NOMO-1 (cell line): ENCODE measurements around the gene ATP8B4.

Experiments used
- DNase-seq, 2 experiments: peaks; one replicate each; lab custom pipeline; 2025; ENCODE audit not compliant: unreplicated experiment in 2 of 2; lab: John Stamatoyannopoulos, UW

ATP8B4 gene

DNA sequence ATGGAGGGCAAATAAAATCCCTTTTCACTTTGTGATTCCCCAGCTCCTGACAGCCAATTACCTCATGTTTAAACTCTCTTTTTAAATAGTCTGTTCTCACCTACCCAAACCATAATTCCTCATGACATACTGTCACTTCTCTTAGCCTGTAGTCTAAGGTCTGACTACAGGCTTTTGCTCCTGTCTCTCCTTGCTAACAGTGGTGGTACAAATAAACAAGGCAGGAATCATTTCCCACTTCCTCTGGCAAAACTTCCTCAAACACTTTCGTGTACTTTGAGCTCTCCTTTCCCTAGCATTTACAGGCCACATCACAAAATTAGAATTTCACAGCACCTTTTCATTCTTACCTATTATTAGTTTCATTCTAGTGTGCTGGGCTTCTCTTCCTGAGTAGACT is 51.8 kb downstream of the ATP8B4 start:
- no peak for DNase-seq

- DNase-seq, result no peak
These were observed 52.4 kb downstream of the ATP8B4 start for GRCh38 chr15:50066666-50067065.

- peak in 1 of 2 experiments; percentile 78 for DNase-seq
These were observed 52.8 kb downstream of the ATP8B4 start for GRCh38 chr15:50066202-50066601.

- peak; percentile 65 to 95 for DNase-seq
These were observed 53.8 kb downstream of the ATP8B4 start for GRCh38 chr15:50065279-50065678.

- DNase-seq, result peak; percentile 53 to 82
These were observed 54.4 kb downstream of the ATP8B4 start for GRCh38 chr15:50064673-50065072.

GRCh38 chr15:50063226-50063625 is 55.8 kb downstream of the ATP8B4 start:
- DNase-seq, result no peak

DNA sequence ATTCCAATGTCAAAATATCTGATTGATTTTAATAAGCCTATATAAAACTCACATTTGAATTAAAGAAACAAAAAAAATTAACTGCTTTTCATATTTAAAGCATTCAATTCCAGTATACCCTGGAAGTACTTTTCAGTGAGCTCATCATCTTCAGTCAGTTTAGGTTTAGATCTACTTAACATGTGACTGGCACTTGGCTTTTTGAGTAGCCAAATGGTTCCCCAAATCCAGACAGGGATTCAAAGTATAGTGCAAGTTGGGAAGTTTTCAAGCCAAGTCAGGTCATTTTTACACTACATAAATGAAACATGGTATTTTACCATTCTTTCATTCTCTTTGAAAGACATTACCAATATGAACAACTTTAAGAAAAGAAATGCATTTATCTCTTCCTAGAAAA is 57.5 kb downstream of the ATP8B4 start:
- no peak for DNase-seq

- DNase-seq, result no peak
These were observed 59.1 kb downstream of the ATP8B4 start for GRCh38 chr15:50059883-50060282.

- no peak for DNase-seq
These were observed 59.7 kb downstream of the ATP8B4 start for GRCh38 chr15:50059203-50059772.

DNA sequence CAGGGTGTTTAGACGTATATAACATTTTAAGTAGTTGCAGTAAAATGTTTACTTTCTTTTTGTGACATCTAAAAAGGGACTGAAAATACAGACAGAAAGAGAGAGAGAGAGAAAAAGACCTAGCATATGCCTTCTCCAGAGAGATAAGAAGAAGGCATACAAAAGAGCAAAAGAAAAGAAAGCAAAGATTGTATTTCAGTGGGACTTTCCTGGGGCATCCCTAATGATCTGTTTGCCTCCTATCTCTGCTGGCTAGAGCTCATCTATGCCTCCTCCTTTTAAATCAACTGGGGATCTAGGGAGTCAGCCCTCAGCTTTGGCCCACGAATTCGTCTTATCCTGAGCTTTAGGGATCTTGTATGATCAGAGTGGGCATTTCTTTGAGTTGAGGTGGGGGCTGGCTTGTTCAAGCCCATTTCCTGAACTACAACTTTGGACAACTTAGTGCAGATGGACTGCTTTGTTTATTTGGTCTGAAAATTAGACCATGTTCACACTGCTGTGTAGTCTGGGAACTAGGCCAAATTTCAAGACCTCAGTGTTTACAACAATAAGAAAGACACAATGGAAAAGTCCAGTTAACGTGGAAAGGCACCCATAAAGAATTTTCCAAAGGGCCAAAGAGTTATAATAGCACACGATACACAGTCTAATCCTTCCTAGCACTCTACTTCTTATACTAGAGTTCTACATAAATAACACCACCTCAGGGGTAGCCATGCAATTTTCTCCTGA is 61.0 kb downstream of the ATP8B4 start:
- no peak for DNase-seq

DNA sequence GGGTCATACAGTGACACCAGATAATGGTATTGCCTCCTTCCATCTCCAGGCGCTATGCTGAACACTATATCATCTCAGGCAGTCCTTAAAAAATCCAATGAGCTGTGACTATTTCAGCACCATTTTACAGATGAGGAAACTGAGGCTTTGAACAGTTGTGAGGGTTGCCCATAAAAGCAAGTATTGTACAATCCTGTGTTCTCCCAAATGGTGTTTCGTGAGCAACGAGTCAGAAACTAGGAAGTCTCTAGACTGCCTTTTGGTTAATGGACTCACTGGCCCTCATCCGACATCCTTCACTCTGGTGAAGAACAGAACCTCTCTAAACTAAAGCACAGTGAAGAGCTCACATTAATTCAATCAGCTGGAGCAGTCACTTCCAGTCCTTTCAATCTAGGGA is 61.8 kb downstream of the ATP8B4 start:
- DNase-seq, result no peak

- peak; percentile 18 to 85 for DNase-seq
These were observed 63.3 kb downstream of the ATP8B4 start for GRCh38 chr15:50055750-50056157.

GRCh38 chr15:50055332-50055731 is 63.7 kb downstream of the ATP8B4 start:
- DNase-seq, result peak; percentile 45 to 85

- DNase-seq, result peak; percentile 32 to 64
These were observed 65.8 kb downstream of the ATP8B4 start for GRCh38 chr15:50053055-50053856.

- DNase-seq, result peak; percentile 23 to 77
These were observed 67.1 kb downstream of the ATP8B4 start for GRCh38 chr15:50051811-50052419.

DNA sequence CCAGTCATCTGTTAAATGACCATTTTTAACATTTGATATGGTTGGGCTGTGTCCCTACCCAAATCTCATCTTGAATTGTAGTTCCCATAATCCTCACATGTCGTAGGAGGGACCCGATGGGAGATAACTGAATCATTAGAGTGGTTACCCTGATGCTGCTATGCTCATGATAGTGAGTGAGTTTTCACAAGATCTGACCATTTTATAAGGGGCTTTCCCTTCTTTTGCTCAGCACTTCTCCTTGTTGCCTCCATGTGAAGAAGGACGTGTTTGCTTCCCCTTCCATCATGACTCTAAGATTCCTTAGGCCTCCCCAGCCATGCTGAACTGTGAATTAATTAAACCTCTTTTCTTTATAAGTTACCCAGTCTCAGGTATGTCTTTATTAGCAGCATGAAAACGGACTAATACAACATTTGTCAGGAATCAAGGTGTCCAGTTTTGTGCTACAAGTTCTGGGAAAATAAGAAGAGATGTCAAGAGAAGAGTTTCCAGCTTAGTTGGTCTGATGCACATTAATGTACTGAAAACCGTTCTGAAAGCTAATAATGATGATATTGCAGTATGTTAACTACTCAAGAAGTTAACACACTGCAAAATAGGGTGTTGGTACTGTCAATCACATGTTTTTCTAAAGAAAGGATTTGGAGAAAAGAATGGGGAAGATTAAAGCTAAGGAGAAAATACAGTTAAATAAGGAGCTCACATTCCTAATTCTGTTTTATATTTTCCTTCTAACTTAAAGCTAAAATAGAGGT is 67.9 kb downstream of the ATP8B4 start:
- DNase-seq, result no peak

- no peak for DNase-seq
These were observed 69.2 kb downstream of the ATP8B4 start for GRCh38 chr15:50049871-50050270.

DNA sequence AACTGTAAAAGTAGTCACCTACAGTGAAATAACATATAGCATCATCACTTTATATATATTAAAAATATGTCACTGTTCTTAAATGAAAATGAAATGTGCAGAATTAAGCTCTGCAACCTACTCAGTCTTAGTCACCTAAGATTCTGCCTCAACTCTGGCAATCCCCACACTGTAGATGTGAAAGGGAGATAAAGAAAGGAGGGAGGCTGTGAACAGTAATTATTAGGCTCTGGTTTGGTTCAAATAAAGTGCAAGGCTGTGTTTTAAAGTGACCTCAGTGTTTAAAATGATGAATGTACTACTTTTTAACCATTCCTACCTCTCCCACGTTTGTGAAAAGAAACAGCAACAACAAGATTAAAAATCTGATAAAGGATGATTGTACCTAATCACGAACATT is 72.2 kb downstream of the ATP8B4 start:
- no peak for DNase-seq

DNA sequence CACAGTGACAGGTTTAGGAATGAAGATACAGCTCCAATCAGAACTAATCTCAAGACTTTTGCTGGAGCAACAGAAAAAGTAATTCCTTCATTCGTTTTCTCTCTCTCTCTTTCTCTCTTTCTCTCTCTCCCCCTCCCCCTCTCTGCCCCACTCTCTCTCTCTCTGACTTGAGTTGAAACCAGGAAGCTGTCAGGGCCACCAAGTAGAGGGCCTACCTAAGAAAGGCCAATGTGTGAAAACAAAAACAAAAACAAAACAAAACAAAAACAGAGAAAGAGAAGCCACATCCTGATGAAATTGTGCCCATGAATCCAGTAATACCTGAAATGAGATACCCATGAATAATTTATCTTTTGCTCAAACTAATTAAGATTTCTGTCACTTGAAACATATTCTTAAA is 72.9 kb downstream of the ATP8B4 start:
- DNase-seq, result no peak

DNA sequence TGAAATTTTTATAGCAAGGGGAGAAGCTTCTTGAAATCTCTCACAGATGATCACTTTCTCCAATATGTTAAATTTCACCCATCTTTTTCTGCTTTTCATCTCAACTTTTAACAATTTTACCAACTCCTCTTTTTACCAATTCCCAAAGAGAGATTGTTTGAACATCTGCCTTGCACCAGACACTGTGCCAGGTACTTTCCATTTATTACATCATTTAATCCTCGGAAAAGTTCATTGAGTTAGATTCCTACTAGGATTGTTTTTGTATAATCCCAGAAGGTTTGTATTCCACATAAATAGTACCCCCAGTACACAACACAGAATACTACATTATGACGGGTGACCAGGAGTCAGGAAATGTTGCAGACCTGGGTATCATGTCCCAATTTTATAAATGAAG is 74.1 kb downstream of the ATP8B4 start:
- DNase-seq, result no peak

DNA sequence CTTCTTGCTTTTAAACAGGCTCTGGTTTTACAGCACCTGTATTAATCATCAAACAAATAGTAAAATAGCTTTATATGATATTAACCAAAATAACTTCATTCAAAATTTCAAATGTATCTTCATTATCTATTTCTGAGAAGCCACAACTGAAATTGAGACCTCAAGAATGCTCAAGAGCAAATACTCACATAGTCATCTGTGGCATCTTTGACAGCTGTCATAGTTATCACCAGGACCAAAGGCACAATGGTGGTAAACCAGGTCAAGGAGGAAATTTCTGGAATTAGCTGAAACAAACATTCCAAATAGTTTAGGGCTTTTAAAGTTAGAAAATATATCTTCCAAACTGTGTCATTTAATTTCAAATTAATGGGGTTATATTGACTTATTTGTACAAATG is 74.6 kb downstream of the ATP8B4 start:
- DNase-seq, result no peak
